Stimulated activated CD8-positive, alpha-beta memory T cell treated with anti-CD3 and anti-CD28 coated beads, Interleukin-12 subunit alpha, Interleukin-12 subunit beta, amount 100 ng/mL, for 1 hour (primary cell): ENCODE data around the gene LCOR.
A peak's percentile ranks its signal among the peaks of the same experiment; 100 is the strongest.

Experiments used
- DNase-seq: peaks from one replicate; pipeline ENCODE4 v3.0.0-alpha.2; 2020; ENCODE audit warnings: low read depth

LCOR gene

GRCh38 chr10:97012470-97012869, 180.4 kb downstream of the LCOR start:
- DNase-seq: no peak

GRCh38 chr10:97013568-97013967, 181.5 kb downstream of the LCOR start:
- DNase-seq: no peak

GRCh38 chr10:97013983-97014382, 181.9 kb downstream of the LCOR start:
- DNase-seq: no peak

GRCh38 chr10:97015240-97015639, 183.1 kb downstream of the LCOR start:
- DNase-seq: no peak

GRCh38 chr10:97016728-97017473, 184.8 kb downstream of the LCOR start:
- DNase-seq: no peak

- no peak for DNase-seq
Observed at GRCh38 chr10:97017474-97017903, 185.4 kb downstream of the LCOR start.

GRCh38 chr10:97018251-97019212, 186.4 kb downstream of the LCOR start:
- no peak for DNase-seq

- no peak for DNase-seq
Observed at GRCh38 chr10:97019213-97019844, 187.2 kb downstream of the LCOR start.

- no peak for DNase-seq
Observed at GRCh38 chr10:97020452-97021400, 188.6 kb downstream of the LCOR start.

GRCh38 chr10:97022616-97023015, 190.5 kb downstream of the LCOR start:
- DNase-seq: no peak

- no peak for DNase-seq
Observed at GRCh38 chr10:97023401-97024167, 191.5 kb downstream of the LCOR start.

GRCh38 chr10:97024168-97025073, 192.3 kb downstream of the LCOR start:
- no peak for DNase-seq

GRCh38 chr10:97025613-97026242, 193.6 kb downstream of the LCOR start:
- DNase-seq: peak; percentile 29

GRCh38 chr10:97028126-97028831, 196.2 kb downstream of the LCOR start:
- no peak for DNase-seq

- no peak for DNase-seq
Observed at GRCh38 chr10:97028832-97029178, 196.7 kb downstream of the LCOR start.

GRCh38 chr10:97029271-97029670, 197.2 kb downstream of the LCOR start:
- DNase-seq: no peak

- DNase-seq: no peak
Observed at GRCh38 chr10:97030894-97031293, 198.8 kb downstream of the LCOR start.

- DNase-seq: no peak
Observed at GRCh38 chr10:97031459-97031858, 199.4 kb downstream of the LCOR start.

- no peak for DNase-seq
Observed at GRCh38 chr10:97032624-97033023, 200.5 kb downstream of the LCOR start.
